Right cardiac atrium (tissue), 5 donors: ENCODE data around the gene MTHFD1L. TPM values are rescaled to one million over a fixed set of nuclear protein-coding genes. Genes with fewer than 3 reads are reported as not detected.
A peak's percentile ranks its signal among the peaks of the same experiment; 100 is the strongest.

Source experiments
- ATAC-seq, 2 donors: fragments of 200-7000 bp; cut with Tn5 transposase; one replicate each; pipeline versions ENCODE4 v1.8.0 to v1.9.1; 2020; ENCODE audit warnings: moderate library complexity in 2 of 2, mild to moderate bottlenecking in 1 of 2
- DNase-seq, 3 donors: peaks; one replicate each; pipeline ENCODE4 v3.0.0-alpha.2; 2020
- H3K27ac ChIP-seq: one replicate; pipeline ENCODE4 v1.5.1; 2013; ENCODE audit warnings: mild to moderate bottlenecking, low read length, control low read depth, moderate library complexity
- H3K27me3 ChIP-seq: one replicate; pipeline ENCODE4 v1.6.1; 2013; ENCODE audit not compliant: control insufficient read depth, insufficient read depth
- H3K4me1 ChIP-seq: one replicate; pipeline ENCODE4 v1.6.1; 2013; ENCODE audit warnings: low read length; ENCODE audit not compliant: control insufficient read depth, insufficient read depth
- H3K4me3 ChIP-seq: one replicate; pipeline ENCODE4 v1.5.1; 2013; ENCODE audit warnings: low read length, control low read depth
- H3K9me3 ChIP-seq: one replicate; pipeline ENCODE4 v1.6.1; 2013; ENCODE audit warnings: low read length; ENCODE audit not compliant: control insufficient read depth
- WGBS: extraction: QIAGEN DNeasy Blood & Tissue Kit; methylation state at CpG from one replicate; pipeline ENCODE4 v1.1.7; 2013; 5-methylcytosine and 5-hydroxymethylcytosine counted together
- intact Hi-C, 4 donors: fragments of 100-400 bp; cut with DNase I; formaldehyde crosslinking; loops; one replicate each; pipeline versions ENCODE4 v1.11.0 to v1.14.0; 2022 to 2023
- polyA plus RNA-seq: library from polyadenylated mRNA; stranded (reverse); fragments of 200-250 nt; gene quantifications from one replicate; pipeline ENCODE4 v1.2.3, GENCODE V29; 2013
- total RNA-seq, 4 donors: library from RNA; stranded (reverse); fragmentation: NEBNext Ultra II Directional; extraction: Animal tissue kit (Norgen Biotek cat#: 25700); gene quantifications; one replicate each; pipeline ENCODE4 v1.2.1, GENCODE V29; 2021
- donor health status: healthy with polysubstance abuse.
- donor health status: DM: no; HTN: yes; CAD: no.
- donor health status: DM: no; HTN: no; CAD: no.
- donor health status: DM: no; HTN: yes; CAD: no; lungs with severe emphysema.
- donor health status: DM: yes; HTN: yes; CAD: no.

MTHFD1L gene
- total and polyA plus RNA-seq, 5 donors: 2.4 to 18.2 (median 5.0) TPM

DNA sequence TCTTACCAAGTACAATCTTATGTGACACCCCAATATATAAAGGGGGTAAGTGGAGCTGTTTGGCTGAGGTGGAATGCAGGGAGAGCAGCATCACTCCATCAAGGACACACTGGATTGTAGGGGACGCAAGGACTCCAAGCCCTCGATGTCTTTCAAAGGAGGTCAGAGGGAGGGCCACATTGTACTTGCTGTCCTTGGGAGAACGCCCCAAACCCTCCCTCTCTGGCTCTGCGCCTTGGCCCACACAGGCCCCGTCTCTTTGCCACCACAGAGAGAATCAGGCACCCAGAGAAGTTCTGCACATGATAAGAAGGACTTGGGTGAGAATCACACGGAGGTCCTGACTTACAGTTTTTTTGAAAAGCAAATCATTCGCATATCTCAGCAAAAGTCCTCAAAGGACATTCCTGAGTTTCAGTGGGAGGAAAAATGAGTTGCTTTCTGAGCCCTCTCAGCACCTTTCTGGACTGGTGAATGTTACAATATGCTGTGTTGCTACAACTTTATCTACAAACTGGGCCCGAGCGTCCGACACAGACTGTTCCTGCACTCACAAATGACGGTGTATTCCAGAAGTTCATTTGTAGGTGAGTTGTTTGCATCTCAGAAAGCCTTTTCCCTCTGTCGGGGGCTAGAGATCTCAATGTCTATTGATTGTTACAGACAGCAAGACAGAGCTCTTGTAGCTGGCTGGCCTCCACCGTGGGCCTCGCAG lies 281.8 kb downstream of the MTHFD1L start:
- DNase-seq (peak; percentile 52 to 90 (median 81)), ATAC-seq (peak; percentile 65 to 87)
- H3K4me3 ChIP-seq: no peak overlapping the region
- intact Hi-C loops: no loop called here
- peak overlapping the region; percentile 5 for H3K27ac ChIP-seq
- peaks cover 8% of the 10 kb centered on the region for H3K4me1 ChIP-seq
- WGBS: 61% methylated on average over 14 of the region's 14 CpGs
- H3K27me3 ChIP-seq: no peaks in the 10 kb centered on the region
- H3K9me3 ChIP-seq: no peaks in the 10 kb centered on the region

DNA sequence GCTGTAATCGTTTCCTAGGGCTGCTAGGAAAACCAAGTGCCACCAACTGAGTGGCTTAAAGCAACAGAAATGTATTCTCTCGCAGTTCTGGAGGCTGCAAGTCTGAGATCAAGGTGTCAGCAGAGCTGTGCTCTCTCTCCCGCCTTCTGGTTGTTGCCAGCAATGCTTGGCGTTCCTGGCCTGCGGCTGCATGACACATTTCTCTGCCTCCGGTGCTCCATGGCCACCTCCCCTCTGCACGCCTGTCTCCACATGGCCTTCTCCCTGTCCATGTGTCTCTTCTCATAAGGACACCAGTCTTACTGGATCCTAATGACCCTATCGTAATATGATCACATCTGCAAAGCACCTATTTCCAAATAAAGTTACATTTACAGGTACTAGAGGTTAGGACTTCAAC lies 282.6 kb downstream of the MTHFD1L start:
- Histone ChIP-seq H3K27ac (no peak overlapping the region), H3K9me3 (no peaks in the 10 kb centered on the region), H3K4me1 (peaks cover 8% of the 10 kb centered on the region), H3K4me3 (no peak overlapping the region), H3K27me3 (no peaks in the 10 kb centered on the region)
- intact Hi-C loops: no loop called here
- DNase-seq: peak; percentile 58 to 79 (median 65)
- peak; percentile 74 to 83 for ATAC-seq
- WGBS: 52% methylated on average over 8 of the region's 8 CpGs

DNA sequence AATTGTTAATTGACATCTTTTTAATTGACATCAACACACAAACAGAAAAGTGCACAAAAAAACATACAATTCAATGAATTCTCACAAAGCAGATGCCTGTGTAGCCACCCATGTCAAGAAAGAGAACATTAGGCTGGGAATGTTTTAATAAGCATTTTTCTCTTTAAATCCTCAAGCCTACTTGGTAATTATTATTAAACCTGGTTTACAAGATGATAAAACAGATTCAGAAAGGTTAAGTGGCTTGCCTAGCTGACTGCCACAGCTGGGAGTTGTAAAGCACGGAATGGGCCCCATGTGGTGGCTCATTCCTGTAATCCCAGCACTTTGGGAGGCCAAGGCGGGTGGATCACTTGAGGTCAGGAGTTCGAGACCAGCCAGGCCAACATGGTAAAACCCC lies 284.3 kb downstream of the MTHFD1L start:
- no peak for ATAC-seq
- intact Hi-C loops: no loop called here
- 90% methylated on average over 3 of the region's 3 CpGs for WGBS
- DNase-seq: no peak
- Histone ChIP-seq H3K27ac (no peak overlapping the region), H3K4me3 (no peak overlapping the region), H3K4me1 (peaks cover 3% of the 10 kb centered on the region), H3K27me3 (no peaks in the 10 kb centered on the region), H3K9me3 (no peaks in the 10 kb centered on the region)
